GDM1 (cell line): ENCODE measurements around the gene C14orf93.

ENCODE experiments used
- DNase-seq: peaks from one replicate; lab custom pipeline; 2025; lab: John Stamatoyannopoulos, UW

C14orf93 gene

DNA sequence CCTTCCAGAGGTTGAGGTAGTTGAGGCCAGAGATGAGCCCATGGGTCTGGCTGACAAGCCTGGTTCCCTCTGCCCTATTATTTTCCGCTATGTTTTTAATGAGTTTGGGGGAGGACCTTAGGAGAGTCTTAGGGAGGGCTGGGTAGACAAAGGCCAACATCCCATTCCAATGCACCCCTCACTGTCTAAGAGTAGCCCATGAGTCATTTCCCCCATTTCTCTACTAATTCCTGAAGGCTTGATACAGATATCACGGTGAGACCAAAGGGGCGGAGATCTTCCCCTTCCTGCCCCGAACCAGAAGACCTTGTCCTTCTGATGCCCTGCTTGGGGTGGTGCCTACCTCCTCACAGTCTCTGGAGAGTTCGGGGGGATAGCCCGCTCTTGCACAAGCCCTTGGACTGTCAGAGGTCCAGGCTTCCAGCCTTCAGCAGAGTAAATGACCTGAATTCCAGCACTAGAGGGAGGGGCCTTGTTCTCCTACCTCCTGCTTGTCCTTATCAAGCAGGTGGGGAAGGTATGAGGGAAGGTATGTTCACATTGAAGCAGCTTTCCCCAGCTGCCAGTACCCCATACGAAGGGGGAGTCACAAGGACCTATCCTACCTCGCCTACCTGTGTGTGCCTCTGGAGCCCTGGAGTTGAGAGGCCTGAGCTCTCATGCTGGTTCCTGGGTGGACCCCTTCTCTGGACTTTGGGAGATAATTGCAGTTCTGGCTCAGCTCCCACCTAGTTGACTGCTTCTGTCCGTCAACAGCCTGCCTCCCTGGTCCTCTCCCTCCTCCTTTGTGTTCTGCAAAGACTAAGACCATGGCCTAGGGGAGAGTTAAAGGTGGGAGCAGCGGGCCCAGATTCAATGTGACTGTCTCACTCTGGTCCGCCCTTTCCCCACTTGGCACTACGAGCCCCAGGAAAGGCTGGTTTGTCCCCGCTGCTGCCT, 35.7 kb upstream of the C14orf93 start:
- DNase-seq: no peak

DNA sequence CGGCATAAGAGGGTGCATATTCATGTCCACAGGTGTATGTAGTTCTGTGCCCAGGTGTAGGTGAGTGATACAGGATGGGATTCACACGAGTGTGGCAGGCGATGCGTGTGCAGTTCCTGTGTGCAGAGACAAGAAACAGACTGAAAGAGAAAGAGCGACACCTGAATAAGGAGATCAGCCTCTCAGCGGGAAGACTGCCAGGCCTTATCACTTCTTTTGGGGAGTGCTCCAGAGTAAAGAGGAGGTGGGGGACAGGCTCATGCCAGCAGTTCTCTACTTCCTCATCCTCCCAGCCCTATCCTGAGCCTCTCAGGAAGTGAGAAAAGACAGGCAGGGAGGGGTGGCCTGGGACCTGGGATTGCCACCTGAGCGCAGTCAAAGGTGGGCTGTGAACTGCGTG, 34.9 kb upstream of the C14orf93 start:
- DNase-seq: no peak

DNA sequence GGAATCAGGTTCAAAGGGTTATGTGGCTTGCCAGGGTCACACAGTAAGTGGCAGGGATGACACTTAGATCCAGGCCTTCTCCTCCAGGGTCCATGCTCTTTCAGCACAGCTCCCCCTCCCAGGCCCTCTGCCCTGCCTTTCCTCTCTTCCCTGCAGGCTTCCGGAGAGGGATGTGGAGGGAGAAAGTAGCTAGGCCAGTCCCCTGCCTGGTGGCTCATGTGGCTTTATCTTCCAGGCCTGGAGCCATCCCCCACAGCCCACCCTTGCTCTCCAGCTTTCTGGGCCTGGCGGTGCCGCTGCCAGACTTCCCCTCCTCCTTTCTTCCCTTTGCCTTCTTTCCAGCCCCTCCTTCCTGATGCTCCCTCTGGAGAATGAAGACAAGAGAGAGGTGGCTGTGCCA, 33.8 kb upstream of the C14orf93 start:
- no peak for DNase-seq

DNA sequence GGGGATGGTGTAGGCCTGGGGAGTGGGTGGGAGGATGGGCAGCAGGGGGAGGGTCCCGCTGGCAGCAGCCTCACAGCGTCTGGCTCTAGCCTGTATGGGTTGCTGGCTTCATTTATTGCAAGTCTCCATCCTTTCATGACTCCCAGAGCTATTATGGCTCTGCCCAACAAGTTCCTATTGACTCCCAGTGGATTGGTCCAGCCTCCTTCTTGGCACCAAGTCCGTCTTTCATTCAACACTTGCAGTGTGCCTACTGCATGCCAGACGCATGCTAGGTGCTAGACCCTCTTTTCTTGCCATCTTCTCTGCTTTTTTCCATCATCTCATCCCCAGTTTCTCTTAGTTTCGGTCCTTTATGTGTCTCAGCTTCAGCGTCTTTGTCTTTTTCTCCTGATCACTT, 33.2 kb upstream of the C14orf93 start:
- no peak for DNase-seq

DNA sequence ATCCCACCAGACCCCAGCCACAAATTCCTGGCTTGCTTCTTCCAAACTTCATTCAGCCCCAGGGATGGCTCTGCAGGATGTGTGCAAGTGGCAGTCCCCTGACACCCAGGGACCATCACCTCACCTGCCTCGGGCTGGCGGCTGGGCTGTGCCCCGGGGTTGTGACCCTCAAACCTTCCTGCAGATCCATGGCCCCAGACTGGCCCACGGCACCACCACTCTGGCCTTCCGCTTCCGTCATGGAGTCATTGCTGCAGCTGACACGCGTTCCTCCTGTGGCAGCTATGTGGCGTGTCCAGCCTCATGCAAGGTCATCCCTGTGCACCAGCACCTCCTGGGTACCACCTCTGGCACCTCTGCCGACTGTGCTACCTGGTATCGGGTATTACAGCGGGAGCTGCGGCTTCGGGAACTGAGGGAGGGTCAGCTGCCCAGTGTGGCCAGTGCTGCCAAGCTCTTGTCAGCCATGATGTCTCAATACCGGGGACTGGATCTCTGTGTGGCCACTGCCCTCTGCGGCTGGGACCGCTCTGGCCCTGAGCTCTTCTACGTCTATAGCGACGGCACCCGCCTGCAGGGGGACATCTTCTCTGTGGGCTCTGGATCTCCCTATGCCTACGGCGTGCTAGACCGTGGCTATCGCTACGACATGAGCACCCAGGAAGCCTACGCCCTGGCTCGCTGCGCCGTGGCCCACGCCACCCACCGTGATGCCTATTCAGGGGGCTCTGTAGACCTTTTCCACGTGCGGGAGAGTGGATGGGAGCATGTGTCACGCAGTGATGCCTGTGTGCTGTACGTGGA, 32.4 kb upstream of the C14orf93 start, which contains the start of gene PSMB11:
TSS of gene PSMB11 (plus strand) at position 51 of the 804 bp plus-strand sequence. CDS start at position 65, 14 bp downstream.
- DNase-seq: no peak

DNA sequence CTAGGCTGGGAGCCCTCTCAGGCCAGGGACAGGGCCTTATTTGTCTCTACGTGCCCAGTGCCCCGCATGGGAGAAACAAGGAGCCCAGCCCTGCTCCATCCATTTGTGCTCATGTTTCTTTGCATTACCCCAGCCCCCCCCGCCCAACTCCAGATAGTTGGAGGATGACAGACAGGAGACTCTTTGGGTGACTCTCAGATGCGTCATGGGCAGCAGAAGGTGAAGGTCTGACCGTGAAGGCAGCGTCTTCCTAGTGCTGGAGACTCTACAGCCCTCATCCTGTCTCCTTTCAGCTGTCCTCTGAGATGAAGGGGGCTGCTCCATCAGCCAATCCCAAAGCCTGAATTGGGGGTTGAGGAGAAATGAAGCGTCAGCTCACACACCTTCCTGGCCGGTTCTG, 31.8 kb upstream of the C14orf93 start:
- DNase-seq: no peak

DNA sequence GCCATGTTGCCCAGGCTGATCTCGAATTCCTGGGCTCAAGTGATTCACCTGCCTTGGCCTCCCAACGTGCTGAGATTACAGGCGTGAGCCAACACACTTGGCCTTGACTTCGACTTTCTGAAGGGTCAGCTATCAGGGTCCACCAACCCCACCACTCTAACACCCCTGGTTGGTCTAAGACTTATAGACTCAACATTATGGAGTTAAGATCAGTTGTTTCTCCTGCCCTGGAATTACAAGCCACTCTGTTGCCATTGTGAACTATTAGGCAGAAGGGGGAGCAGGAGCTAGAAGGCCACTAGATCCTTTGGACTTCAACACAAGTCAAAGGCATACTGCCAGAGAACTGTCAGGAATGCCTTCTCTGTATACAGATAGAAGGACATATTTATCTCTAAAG, 30.2 kb upstream of the C14orf93 start:
- no peak for DNase-seq

DNA sequence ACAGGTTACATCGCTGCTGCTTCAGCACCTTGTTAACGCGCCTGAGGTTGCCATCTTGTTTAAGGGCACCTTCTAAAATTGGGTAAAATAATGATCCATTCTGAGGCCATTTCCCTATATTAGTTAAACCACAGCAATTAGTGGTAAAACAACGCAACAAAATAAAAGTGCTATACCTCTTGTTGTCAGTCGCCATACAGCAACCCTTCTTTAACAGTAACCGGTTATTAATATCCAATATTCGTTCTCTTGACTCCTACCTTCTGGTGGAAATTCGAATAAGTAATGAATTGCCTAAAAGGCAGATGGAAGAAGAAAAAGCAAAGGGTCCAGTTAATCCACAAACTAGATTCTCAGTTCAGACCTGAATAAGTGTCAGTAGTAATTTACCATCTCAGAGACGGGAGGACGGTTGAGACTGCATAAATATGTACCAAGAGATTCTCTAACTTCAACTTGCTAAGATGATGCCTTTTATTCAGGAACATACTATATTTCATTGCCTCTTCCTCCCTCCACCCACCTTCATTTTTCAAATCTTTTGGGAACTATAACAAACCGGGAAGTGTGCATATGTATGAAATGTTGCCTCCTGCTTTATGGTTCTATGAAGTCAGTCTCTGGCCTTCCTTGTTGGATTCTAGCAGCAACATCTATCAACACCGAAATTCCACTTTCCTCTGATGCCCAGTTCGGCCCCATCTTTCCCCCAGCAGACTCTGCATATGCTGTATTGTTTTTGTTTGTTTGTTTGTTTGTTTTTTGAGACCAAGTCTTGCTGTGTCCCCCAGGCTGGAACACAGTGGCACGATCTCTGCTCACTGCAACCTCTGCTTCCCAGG, 25.6 kb upstream of the C14orf93 start:
- no peak for DNase-seq

DNA sequence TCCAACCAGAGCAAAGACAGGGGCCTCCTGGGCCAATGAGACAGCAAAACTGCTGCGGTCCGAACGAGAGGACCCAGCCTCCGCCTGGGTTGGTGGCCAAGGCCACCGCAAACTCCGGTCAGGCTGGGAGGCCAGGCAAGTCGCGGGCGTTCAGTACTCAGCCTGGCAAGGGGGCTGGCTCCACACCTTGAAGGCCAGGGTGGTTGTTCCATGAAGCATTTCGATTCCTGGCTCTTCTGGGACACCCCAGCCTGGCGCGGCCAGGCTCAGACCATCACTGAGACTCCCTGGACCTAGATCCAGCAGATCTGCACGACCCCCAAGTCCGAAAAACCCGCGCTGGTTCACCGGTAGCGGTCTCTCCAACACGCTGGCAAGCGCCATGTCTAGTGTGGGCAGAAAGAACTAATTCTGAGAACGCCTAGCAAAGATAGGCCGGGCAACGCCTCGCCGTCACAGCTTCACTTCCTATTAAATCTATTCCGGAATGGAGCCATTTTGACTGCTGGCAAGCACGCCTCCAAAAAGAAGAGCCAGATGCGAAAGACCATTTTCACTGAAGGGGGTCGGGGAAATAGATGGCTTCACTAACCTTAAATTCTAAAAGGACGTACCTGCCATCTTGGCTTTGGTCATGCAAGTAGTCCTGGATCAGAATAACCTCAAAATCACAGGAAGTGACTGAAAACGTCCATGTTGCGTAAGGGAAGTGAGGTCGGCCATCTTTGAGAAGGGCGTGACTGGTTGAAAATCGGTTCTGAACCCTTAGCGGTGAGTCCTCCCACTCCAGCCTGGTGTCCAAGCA, 24.8 kb upstream of the C14orf93 start, which contains the start of gene PSMB5:
TSS of gene PSMB5 (minus strand) at position 403 of the 805 bp plus-strand sequence. CDS start at position 384, 19 bp downstream.
- DNase-seq: no peak

DNA sequence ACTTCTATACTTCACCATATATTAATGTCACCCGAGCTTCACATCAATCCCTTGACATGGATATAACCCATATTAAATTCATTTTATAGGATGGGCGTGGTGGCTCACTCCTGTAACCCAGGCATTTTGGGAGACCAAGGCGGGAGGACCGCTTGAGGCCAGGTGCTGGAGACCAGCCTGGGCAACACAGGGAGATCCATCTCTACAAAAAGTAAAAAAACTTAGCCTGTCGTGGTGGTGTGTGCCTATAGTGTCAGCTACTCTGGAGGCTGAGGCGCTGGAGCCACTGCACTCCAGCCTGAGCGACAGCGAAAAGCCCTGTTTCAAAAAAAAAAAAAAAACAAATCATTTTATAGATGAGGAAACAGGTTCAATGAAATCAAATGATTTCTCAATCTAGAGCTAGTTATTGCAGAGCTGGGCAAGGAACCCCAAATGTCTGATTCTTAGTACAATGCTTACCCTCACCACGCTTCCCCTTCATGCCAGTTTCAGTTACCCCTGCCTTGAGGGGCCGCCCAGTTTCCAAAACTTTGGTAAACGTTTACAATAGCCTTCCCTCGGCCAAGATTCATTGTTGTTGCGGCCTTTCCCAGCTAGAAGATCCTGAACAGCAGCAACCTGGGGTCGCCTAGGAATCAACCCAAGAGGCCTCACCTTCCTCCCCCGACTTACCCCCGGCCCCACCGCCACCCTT, 24.0 kb upstream of the C14orf93 start:
- no peak for DNase-seq

DNA sequence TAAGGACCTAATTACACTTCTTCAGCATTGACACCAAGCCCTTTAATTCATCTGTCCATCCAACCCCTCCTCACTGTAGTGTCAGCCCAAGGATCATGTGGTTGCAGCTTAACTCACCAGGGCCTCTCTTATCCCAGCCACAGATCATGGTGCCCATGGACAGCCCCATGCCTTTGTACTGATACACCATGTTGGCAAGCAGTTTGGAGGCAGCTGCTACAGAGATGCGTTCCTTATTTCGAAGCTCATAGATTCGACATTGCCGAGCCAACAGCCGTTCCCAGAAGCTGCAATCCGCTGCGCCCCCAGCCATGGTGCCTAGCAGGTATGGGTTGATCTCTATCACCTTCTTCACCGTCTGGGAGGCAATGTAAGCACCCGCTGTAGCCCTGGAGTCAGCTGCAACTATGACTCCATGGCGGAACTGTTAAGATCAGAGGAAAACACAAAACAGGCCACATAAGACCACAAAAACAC, 23.3 kb upstream of the C14orf93 start:
- DNase-seq: no peak

DNA sequence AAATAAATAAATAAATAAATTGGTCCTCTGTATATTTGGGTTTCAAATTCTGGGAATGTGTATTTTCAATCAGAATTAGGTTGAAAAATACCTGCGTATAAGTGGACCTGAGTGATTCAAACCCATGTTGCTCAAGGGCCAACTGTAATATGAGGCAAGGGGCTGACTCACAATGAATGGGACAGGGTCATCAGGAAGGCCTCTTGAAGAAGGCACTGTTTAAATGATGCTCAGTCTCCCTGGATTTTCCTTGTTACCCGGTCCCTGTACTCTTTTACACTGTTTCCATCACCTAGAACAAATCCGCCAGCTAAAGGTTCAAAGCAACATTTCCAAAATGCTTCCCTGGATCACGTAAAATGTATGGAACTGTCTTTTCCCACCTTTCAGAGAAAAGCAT, 21.0 kb upstream of the C14orf93 start:
- no peak for DNase-seq

DNA sequence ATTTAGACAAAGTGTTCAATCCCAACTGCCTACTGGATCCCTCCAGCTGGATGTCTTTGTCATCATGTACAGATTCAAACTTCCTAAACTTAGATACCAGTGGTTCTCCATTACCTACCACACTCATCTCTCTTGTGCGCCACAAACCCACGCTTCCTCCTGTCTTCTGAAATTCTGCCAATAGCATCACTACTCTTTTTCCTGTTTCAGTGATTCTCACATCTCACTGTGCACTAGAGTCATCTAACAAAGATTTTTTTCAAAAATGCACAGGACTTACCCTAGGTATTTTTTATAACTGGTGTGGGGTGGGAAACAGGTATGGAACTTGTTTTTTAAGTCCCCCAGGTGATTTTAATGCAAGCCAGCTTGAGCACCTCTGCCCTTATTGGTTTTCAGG, 18.9 kb upstream of the C14orf93 start:
- DNase-seq: no peak

DNA sequence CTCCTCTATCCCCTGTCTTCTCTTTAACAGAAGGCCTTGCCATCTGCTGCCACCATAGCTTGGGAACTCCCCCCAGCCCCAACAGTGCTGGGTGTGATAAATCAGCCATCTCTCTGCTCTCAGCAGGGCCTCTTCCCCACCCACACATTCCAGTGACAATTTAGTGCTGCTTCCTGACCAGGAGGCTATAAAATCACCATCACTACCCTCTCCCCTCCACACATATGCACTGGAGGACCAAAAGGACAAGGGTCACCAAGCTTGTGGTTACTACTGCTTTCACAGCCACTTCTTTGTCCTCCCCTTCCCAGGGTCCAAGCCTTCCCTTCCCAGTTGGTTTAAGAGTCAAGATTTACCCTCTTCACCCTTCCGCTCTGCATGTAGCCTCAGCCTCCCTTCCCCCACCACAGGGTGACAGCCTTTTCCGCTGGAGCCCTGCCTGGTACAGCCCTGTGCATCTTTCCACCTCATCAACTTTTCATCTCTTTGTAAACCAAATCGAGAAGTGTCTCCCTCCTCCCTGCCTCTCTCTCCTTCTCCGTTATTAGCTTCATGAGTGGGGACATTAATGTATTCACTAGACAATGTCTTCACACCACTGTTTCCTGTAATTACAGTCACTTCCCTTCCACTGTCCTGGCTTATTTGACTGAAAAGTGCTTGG, 15.3 kb upstream of the C14orf93 start:
- DNase-seq: no peak

DNA sequence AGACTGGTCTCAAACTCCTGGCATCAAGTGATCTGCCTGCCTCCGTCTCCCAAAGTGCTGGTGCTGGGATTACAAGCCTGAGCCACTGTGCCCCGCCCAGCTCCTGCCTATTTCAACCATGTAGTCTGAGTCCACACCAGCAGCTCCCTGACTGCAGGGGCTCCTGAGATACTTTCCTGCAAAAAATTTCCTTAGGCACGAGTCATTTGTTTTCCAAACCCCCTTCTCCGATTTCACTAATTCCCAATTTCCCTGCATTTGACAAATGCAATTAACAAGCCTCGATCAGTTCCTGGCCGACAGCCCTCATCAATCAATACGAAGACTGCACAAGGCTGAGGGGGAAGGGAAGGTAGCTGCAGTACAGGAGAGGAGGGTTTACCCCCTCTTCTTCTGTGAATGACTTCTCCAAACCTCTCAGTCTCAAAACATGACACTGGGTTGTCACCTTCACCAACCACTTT, 14.7 kb upstream of the C14orf93 start:
- no peak for DNase-seq

DNA sequence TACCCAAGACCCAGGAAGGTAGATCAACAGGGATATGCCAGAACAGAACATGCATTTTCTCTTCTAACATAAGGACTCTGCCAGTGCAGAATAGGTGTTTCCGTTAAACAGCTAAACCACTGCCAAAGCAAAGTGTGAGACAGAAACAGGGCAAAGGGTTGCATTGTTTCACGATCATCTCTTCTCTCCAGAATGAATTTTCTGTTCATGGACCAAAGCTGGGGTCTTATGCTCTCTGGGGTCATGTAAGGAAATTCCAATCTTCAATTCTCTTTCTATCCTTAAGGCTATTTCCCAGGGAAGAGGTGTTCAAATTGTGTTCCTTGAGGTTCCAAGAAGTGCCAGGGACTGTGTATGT, 13.8 kb upstream of the C14orf93 start:
- DNase-seq: no peak

DNA sequence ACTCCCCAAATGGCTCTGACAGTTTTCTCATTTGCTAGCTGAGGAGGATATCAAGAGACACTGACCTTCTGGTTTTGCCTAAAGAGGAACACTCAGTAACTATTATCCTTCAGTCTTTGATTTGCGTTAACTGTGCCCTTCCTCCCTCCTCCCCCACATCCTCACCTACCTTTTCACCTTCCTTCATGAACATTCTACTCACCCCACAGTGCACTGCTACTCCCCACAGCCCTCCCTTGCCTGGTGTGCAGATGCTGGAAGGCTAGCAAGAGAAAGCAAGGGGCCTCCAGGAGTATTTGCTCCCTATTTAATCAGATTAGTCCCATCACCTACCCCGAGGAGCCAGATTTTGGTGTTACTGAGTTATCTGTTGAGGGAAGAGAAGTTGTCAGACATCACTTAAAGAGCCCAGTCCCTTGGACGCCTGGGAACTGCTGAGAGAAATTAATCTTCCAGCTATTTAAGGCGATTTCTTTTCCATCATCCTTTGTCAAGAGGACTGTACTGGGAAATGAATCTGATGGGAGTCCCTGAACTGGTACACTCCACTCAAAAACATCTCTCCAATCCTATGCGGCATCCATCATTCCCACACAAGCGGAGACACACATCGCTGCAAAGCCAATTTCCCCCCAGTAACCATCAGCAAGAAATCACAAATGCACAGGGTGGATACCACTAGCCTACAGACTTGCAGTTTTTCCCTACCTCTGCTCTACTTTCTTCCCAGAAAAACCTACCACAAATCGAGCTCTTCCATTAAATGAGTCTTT, 13.3 kb upstream of the C14orf93 start:
- DNase-seq: no peak

DNA sequence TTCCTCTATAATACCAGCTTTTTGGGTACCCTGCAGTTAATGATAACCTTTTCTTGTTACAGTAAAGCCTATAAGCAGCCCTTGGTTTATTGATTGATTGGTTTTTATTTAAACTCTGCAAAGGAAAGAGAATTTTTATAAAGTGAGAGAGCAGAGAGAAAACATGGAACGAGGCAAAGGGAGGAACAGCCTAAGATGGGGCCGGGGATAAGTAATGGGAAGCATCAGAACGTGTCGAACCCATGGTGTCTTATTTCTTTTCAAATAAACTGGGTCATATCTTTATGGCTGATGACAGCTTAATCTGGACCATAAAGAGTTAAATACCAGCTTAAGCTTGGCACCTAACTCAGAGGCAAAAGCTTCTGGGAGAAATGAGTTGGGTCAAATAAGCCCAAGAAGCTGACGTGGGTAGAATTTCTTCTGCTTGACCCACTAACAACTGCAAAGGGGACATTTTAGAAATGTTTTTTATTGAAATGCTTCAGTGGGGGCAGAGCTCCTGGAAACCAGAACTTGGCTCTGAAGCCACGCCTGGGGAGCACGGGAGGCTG, 12.0 kb upstream of the C14orf93 start:
- DNase-seq: no peak

DNA sequence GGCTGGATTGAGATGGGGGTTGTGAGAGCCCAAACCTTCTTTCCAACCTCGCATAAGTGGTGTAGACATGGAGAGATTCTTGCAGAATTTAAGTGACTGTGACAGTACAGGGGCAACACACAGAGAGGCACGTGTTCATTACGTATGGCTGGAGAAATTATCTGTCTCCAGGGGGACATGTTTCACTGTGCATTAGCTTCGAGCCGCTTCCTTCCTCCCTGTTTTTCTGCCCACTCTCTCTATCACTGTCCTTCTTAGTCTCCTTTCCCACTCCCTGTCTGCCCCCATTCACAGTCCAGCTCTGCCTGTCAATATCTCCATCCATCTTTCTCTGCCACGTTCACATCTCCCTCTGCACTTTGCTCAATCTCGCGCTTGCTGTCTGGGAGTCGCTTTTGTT, 11.5 kb upstream of the C14orf93 start:
- no peak for DNase-seq
